ENCODE results near the gene ICOSLG.
"Not testable (repeated sequence)": the region's sequence is repeated elsewhere in the genome, so short reads cannot be mapped to it uniquely, and the experiment has no call there.

Gene ICOSLG, protein sequence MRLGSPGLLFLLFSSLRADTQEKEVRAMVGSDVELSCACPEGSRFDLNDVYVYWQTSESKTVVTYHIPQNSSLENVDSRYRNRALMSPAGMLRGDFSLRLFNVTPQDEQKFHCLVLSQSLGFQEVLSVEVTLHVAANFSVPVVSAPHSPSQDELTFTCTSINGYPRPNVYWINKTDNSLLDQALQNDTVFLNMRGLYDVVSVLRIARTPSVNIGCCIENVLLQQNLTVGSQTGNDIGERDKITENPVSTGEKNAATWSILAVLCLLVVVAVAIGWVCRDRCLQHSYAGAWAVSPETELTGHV

DNA sequence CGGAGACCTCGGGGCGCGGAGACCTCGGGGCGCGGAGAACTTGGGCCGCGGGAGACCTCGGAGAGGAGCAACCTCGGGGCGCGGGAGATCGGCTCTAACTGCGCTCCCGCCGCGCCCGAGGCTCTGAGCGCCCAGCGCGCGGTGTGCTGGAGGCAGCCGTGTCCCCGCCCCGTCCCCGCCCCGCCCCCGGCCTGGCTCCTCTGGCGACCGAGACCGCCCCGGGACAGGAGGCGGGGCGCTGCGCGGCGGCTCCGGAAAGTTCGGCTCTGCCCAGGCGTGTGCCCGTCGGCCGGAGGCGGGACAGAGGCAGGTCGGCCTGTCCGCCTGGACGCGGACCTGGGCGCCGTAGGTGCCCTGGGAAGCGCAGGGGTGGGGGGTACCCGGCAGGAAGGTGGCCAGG is at the start of gene ICOSLG:
Gene ICOSLG, minus strand, starts transcription at position 102 of the 400 bp plus-strand sequence. CDS start 126 bp downstream, outside the sequence.
- not testable (repeated sequence) for DNase-seq (ENCODE audit: insufficient read length, low spot score); FAIRE-seq

DNA sequence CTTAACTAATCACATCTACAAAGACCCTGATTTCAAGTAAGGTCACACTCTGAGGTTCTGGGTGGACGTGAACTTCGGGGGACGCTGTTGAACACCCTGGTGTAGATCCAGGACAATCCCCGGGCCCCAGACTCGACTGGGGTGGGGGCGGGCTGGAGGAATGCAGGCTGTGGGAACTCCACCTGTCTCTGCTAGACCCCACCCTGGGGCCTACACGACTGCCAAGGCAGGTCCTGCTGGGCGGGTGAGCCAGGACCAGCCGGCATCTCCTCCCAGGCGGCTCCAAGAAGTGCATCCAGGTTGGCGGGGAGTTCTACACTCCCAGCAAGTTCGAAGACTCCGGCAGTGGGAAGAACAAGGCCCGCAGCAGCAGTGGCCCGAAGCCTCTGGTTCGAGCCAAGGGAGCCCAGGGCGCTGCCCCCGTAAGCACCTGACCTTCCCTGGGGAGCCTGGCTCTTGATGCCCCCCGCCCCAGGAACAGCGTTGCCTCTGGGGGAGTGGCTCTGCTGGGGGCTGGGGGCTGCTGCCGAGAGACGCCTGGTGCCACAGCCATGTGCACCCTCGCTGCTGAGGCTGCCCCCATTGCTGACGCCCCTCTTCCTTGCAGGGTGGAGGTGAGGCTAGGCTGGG is 48.8 kb upstream of the ICOSLG start:
- DNase-seq (ENCODE audit: insufficient read length, low spot score) = no peak
- FAIRE-seq = no peak
- TF ChIP-seq, protein P1, sequence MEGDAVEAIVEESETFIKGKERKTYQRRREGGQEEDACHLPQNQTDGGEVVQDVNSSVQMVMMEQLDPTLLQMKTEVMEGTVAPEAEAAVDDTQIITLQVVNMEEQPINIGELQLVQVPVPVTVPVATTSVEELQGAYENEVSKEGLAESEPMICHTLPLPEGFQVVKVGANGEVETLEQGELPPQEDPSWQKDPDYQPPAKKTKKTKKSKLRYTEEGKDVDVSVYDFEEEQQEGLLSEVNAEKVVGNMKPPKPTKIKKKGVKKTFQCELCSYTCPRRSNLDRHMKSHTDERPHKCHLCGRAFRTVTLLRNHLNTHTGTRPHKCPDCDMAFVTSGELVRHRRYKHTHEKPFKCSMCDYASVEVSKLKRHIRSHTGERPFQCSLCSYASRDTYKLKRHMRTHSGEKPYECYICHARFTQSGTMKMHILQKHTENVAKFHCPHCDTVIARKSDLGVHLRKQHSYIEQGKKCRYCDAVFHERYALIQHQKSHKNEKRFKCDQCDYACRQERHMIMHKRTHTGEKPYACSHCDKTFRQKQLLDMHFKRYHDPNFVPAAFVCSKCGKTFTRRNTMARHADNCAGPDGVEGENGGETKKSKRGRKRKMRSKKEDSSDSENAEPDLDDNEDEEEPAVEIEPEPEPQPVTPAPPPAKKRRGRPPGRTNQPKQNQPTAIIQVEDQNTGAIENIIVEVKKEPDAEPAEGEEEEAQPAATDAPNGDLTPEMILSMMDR (IDR thresholded peaks at IDR 0.05; ENCODE audit: insufficient read depth, missing control alignments) = no peak

DNA sequence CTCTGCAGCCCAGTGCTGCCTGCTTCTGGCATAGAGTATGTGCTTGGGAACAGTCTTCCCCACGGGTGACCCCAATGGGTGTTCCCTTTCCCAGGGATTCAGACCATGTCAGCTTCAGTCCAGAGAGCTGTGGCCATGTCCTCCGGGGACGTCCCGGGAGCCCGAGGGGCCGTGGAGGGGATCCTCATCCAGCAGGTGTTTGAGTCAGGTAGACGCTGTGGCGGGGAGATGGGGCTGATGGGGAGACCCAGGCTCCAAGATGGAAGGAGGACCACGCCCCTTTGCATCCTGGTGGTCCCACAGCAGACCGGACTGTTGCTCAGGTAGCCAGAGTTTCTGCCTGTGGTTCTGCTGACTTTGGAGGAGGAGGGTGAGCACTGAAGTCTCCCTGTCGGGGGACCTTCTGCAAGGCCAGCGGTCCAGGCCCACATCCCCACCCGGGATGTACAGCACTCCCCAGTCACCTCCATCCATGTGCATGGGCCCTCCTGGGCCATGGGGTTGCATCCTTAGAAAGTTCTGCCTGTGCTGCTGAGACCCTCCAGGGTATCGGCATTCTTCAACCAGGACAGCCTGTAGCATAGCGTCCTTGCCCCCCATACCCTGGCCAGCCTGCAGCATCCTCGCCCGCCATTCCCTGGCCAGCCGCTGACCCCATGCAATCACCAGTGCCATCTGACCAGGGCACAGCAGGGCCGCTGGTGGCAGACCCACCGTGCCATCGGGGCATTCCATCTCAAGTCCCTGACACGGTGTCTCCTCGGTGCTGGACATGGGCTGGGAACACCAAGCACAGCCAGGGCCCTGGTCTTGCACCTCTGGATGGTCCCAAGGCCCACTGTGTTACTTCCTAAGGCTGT is 47.7 kb upstream of the ICOSLG start:
- FAIRE-seq (no peak), DNase-seq (ENCODE audit: insufficient read length, low spot score) (no peak)
- TF ChIP-seq, protein P1 (IDR thresholded peaks at IDR 0.05; ENCODE audit: insufficient read depth, missing control alignments) = no peak

DNA sequence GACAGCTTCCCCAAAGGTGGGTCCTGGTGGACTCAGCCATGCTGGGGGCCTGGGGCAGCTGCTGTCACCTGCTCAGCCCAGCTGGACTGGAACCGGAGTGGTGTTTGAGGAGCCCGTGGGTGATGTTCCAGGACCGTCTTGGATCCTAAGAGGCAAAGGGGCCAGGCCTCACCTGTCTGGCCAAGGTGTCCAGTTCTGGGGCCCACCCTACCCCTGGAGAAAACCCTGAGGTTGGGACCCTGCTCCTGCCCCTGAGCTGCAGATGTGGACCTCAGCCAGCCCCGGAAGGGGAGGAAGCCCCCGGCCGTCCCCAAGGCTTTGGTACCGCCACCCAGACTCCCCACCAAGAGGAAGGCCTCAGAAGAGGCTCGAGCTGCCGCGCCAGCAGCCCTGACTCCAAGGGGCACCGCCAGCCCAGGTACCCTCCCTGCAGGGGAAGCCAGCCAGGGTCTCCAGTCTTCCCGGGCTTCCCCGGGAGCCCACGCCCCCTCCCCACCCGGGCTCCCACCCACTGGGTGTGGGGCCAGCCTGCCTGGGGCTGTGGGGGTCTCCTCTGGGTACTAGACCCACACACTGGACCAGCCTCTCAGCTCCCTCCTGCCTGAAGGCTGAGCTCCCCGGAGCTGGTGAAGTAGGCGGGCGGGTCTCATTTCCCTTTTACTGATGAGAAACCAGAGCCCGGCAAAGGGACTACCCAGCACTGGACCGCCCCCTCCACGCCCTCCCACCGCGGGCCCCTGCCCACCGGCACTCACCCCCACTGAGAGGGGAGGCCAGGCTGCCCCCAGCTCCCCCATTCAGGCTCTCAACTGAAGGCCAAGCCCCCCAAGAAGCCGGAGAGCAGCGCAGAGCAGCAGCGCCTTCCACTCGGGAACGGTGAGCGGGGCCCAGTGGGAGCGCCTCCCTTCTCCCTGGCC is 46.2 kb upstream of the ICOSLG start:
- TF ChIP-seq, protein P1 (IDR thresholded peaks at IDR 0.05; ENCODE audit: insufficient read depth, missing control alignments) = no peak
- DNase-seq (ENCODE audit: insufficient read length, low spot score) (no peak), FAIRE-seq (no peak)

DNA sequence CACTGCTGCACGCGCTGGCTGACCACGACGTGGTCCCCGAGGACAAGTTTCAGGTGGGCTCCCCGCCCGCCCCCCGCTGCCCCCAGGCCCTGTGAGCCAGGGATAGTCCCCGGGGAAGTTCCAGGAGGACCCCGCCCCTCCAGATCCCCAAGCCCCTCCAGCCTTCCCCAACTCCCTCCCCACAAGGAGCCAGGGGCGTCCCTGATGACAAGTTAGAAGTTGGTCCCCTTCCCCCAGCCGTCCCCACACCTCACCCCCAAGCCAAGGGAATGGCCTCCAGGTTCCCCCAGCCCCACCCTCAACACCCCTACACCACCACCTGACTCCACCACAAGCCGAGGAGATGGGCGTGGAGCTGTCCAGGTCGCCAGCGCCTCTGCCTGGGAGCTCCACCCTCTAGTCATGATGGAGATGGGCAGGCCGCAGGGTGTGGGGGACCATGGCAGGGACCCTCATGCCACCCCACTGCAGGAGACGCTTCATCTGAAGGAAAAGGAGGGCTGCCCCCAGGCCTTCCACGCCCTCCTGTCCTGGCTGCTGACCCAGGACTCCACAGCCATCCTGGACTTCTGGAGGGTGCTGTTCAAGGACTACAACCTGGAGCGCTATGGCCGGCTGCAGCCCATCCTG is 45.5 kb upstream of the ICOSLG start:
- DNase-seq (ENCODE audit: insufficient read length, low spot score) (no peak), FAIRE-seq (no peak)
- TF ChIP-seq, protein P1 (IDR thresholded peaks at IDR 0.05; ENCODE audit: insufficient read depth, missing control alignments) = no peak

DNA sequence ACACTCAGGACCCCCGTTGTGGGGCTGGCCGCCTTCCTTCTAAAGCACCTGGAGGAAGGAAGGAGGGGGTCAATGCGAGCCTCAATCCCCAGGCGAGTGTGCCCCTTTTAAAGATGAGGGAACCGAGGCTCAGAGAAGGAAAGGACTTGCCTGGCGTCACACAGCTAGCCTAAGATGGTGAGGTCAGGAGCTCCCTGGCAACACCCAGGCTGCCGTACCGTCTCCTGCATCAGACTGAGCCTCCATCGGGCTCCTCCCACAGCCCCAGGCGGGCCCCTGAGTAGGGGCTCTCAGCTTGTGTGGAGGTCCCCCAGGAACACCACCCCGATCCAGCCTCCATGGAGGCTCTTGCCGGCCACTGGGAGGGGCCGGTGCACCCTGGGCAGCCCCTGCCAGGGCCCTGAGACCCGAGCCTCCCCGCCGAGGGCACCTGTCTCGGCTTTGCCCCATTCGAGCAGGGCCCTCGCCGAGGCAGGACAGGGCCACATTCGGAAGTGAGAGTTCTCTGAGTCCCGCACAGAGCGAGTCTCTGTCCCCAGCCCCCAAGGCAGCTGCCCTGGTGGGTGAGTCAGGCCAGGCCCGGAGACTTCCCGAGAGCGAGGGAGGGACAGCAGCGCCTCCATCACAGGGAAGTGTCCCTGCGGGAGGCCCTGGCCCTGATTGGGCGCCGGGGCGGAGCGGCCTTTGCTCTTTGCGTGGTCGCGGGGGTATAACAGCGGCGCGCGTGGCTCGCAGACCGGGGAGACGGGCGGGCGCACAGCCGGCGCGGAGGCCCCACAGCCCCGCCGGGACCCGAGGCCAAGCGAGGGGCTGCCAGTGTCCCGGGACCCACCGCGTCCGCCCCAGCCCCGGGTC is 44.6 kb upstream of the ICOSLG start, which contains the start of gene AIRE:
Gene AIRE, plus strand, starts transcription at position 739 of the 855 bp plus-strand sequence. CDS start 131 bp downstream, outside the sequence.
- TF ChIP-seq, protein P1 (IDR thresholded peaks at IDR 0.05; ENCODE audit: insufficient read depth, missing control alignments) = no peak
- no peak for FAIRE-seq
- DNase-seq (ENCODE audit: insufficient read length, low spot score) = no peak

All from D721Med (cell line).